Measurements from ENCODE around the gene ASB1.

- peak; percentile 90 for TF ChIP-seq POLR2AphosphoS5 (IDR thresholded peaks at IDR 0.05; ENCODE audit: low read depth, low read length)
- TF ChIP-seq POLR2A (IDR thresholded peaks at IDR 0.05; ENCODE audit: low read depth, low read length): peak; percentile 79; the same call in 1 of the 2 replicates
- peak; percentile 29 for TF ChIP-seq TAF1 (IDR thresholded peaks at IDR 0.05; ENCODE audit: borderline replicate concordance, low read depth, low read length)
Measured at GRCh38 chr2:238426568-238427434, at the start of gene ASB1.

Measured in GM12892 (cell line).